Gastrocnemius medialis (tissue), 4 donors: ENCODE data around the gene KRT36. TPM values are rescaled to one million over a fixed set of nuclear protein-coding genes. Genes with fewer than 3 reads are reported as not detected.

Source experiments
- ATAC-seq, 2 donors: fragments of 150-250 bp; one replicate each; pipeline ENCODE4 v1.9.1; 2016
- DNase-seq, 2 donors: peaks; one replicate each; pipeline ENCODE4 v3.0.0-alpha.2; 2019
- H3K27ac ChIP-seq, 4 donors: fragments of 200-600 bp; sonication (generic); 1 replicate in 1 of 4; 2 replicates in 3 of 4; pipeline ENCODE4 v1.5.1; 2016 to 2018; ENCODE audit warnings: mild to moderate bottlenecking in 2 of 4, moderate library complexity in 1 of 4
- H3K27me3 ChIP-seq, 3 donors: fragments of 200-600 bp; sonication (generic) in 2 of 3; 1 replicate in 1 of 3; 2 replicates in 2 of 3; pipeline versions ENCODE4 v1.5.1 to v1.6.0; 2016 to 2019; ENCODE audit warnings: mild to moderate bottlenecking in 1 of 3, moderate library complexity in 1 of 3
- H3K36me3 ChIP-seq, 2 donors: fragments of 200-600 bp; sonication (generic) in 1 of 2; one replicate each; pipeline ENCODE4 v1.5.1; 2017 to 2018
- H3K4me1 ChIP-seq, 2 donors: fragments of 200-600 bp; sonication (generic) in 1 of 2; one replicate each; pipeline ENCODE4 v1.5.1; 2016 to 2017; ENCODE audit warnings: mild to moderate bottlenecking in 2 of 2
- H3K4me3 ChIP-seq, 4 donors: fragments of 200-600 bp; sonication (generic) in 3 of 4; 1 replicate in 1 of 4; 2 replicates in 3 of 4; pipeline ENCODE4 v1.5.1; 2016 to 2019; ENCODE audit warnings: mild to moderate bottlenecking in 2 of 4
- H3K9me3 ChIP-seq, 3 donors: fragments of 200-600 bp; sonication (generic) in 2 of 3; 1 replicate in 1 of 3; 2 replicates in 2 of 3; pipeline ENCODE4 v1.5.1; 2016 to 2019
- POLR2A ChIP-seq, 2 donors: fragments of 450-650 bp; IDR thresholded peaks; one replicate each; pipeline ENCODE4 v1.6.1; 2017; ENCODE audit warnings: antibody characterized with exemption in 2 of 2, mild to moderate bottlenecking in 2 of 2, moderate library complexity in 2 of 2
- in situ Hi-C, 4 donors: fragments of 200-750 bp; cut with MboI; loops; one replicate each; pipeline versions ENCODE4 v1.15.0 to v1.8.0; 2017; ENCODE audit warnings: low sequenced_read_pairs in 4 of 4
- intact Hi-C: fragments of 100-400 bp; cut with DNase I; formaldehyde crosslinking; loops from one replicate; pipeline ENCODE4 v1.15.1; 2023; ENCODE audit warnings: low total_unique reads
- total RNA-seq, 4 donors: library from RNA; depleted of rRNA; stranded (reverse); fragments of >200 nt; gene quantifications; one replicate each; pipeline versions ENCODE4 v1.1.0 to v1.2.3, GENCODE V29; 2016
- TF ChIP-seq, protein P1 (sequence below), 5 experiments: fragments of 450-650 bp in 3 of 5; fragments of 200-600 bp in 2 of 5; sonication (generic) in 2 of 5; IDR thresholded peaks in 4 of 5; conservative IDR thresholded peaks in 1 of 5; 1 replicate in 4 of 5; 2 replicates in 1 of 5; pipeline ENCODE4 v1.5.1; 2016 to 2019; ENCODE audit warnings: antibody characterized with exemption in 5 of 5, mild to moderate bottlenecking in 3 of 5, moderate library complexity in 3 of 5

Gene KRT36
- total RNA-seq, 4 donors from 2014 or later: not detected

DNA sequence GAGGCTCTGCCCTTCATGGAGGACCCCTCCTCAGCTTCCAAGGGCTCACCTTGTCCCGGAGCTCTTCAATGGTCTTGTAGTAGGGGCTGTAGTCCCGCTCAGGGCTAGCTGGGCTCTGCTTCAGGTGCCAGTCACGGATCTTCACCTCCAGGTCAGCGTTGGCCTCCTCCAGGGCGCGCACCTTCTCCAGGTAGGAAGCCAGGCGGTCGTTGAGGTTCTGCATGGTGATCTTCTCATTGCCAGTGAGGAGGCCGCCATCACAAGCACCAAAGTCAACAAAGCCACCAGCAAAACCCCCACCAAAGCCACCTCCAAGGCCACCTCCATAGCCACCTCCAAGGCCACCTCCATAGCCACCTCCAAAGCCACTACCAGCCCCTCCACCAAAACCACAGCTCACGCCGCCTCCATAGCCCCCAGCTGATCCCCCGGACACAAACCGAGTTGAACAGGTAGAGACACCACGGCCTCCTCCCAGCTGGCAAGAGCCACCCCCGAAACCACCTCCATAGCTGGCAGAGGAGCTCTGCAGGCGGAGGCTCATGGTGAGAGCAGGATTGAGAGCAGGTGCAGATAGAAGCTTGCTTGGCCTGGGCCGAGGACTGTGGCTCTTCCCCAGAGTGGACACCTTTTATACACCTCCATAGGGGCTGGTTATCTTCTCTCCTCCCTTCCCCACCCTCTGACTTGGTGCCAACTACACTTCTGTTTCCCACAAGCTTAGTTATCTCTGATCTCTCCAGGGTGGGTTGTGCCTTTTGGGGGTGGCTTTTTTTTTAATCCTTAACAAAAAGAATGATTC is 15.5 kb upstream of the KRT36 start, which contains the start of gene KRT13:
TSS of gene KRT13 (minus strand) at position 606 of the 802 bp plus-strand sequence. CDS start at position 544, 62 bp downstream.
- no peak for ATAC-seq
- intact Hi-C loops: no loop called here
- TF ChIP-seq, protein P1, sequence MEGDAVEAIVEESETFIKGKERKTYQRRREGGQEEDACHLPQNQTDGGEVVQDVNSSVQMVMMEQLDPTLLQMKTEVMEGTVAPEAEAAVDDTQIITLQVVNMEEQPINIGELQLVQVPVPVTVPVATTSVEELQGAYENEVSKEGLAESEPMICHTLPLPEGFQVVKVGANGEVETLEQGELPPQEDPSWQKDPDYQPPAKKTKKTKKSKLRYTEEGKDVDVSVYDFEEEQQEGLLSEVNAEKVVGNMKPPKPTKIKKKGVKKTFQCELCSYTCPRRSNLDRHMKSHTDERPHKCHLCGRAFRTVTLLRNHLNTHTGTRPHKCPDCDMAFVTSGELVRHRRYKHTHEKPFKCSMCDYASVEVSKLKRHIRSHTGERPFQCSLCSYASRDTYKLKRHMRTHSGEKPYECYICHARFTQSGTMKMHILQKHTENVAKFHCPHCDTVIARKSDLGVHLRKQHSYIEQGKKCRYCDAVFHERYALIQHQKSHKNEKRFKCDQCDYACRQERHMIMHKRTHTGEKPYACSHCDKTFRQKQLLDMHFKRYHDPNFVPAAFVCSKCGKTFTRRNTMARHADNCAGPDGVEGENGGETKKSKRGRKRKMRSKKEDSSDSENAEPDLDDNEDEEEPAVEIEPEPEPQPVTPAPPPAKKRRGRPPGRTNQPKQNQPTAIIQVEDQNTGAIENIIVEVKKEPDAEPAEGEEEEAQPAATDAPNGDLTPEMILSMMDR (IDR thresholded peaks at IDR 0.05 in 4 of 5, conservative IDR thresholded peaks at IDR 0.05 in 1 of 5): no peak
- no peak for TF ChIP-seq POLR2A (IDR thresholded peaks at IDR 0.05)
- no peaks in the 10 kb centered on the region for H3K4me1 ChIP-seq
- no peaks in the 10 kb centered on the region for H3K9me3 ChIP-seq
- in situ Hi-C loops: no loop called here
- no peaks in the 10 kb centered on the region for H3K36me3 ChIP-seq
- H3K27me3 ChIP-seq: no peaks in the 10 kb centered on the region
- no peak for DNase-seq
- no peak within 1 kb of the TSS for H3K27ac ChIP-seq
- H3K4me3 ChIP-seq: no peak within 1 kb of the TSS

DNA sequence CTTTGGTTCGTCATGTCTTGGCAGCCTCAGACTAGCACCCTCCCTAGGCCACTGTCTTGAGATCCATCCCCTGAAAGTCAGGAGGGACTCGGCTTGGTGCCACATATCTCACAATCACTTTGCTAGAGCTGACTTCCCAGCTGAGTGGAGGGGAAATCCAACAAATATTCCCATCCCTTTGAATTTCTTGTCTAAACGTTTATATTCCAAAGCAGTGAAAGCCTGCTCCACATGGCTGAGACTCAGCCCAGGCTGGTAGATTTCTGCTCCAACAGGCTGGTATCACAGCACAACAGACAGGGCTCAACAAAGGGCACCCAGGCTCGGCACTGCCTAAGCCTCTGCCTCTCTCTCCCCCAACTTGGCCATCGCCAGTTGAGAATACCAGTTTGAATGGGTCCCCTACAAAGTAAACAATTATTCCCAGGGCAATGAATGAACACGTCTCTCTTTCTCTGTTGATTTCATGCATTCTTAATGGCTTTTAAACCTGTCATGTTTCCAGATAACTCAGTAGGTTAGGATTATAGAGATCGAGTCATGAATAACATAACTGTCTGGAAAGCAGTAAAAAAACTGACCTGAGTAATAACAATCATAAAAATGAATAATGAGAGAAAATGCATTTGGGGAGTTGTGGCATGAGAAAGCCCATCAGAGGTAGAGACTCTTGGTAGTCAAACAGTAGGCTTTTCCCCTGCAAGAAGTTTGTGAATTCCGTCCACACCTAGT is 14.7 kb upstream of the KRT36 start:
- Histone ChIP-seq H3K27me3 (no peaks in the 10 kb centered on the region), H3K4me3 (no peak overlapping the region), H3K4me1 (no peaks in the 10 kb centered on the region), H3K27ac (no peak overlapping the region), H3K36me3 (no peaks in the 10 kb centered on the region), H3K9me3 (no peaks in the 10 kb centered on the region)
- intact Hi-C loops: no loop called here
- ATAC-seq (no peak), DNase-seq (no peak)
- in situ Hi-C loops: no loop called here
- TF ChIP-seq, protein P1 (IDR thresholded peaks at IDR 0.05 in 4 of 5, conservative IDR thresholded peaks at IDR 0.05 in 1 of 5): no peak

DNA sequence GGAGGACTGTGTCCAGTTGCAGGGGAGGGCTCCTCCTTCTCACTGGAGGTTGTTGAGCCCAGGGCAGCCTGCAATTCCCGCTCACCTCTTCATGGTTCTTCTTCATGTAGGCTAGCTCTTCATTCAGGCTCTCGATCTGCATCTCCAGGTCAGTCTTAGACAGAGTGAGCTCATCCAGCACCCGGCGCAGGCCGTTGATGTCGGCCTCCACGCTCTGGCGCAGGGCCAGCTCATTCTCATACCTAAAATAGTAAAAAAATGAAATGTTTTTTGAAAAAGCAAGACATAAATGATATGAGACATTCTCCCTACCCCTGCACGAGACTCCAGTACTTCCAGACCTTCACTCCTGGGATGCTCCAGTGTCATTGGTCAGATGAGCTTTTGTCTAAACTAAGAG is 13.5 kb upstream of the KRT36 start:
- no peaks in the 10 kb centered on the region for H3K27me3 ChIP-seq
- no peak for TF ChIP-seq POLR2A (IDR thresholded peaks at IDR 0.05)
- TF ChIP-seq, protein P1 (IDR thresholded peaks at IDR 0.05 in 4 of 5, conservative IDR thresholded peaks at IDR 0.05 in 1 of 5): no peak

DNA sequence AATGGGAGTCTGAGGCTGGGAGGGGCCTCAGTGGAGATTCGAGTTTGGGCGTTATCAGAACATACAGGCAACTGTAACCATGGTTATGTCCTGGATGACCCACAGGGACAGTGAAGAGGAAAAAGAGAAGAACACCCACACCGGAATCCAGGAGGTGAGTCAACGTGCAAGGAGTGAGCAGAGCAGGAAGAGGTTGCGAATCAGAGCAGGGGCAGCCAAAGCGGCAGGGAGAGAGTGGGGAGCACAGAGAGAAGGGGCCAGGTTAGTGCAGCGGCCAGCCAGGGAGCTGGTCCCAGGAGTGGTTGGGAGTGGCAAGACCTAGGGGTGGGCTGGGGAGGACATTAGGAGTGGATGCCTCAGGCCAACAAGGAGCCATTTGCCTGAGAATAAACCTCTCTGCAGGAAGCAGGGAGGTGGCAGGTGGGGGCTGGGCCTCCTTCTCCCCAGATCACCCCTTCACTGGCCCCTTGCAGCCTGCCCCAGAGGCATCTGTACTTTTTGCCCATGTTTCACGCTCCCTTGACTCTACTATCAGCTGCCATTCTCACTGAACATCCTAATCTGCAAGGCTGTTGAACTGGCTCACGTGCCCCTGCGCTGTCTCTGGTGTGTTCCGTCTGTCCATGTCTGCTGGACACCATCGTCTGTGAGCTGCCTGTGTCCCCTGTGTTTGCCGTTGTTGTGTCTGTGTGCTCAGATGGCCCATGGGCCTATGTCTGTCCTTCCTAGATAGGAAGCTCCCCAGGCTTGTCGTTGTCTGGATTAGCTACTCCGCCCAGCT is 10.6 kb upstream of the KRT36 start:
- Histone ChIP-seq H3K27ac (no peak overlapping the region), H3K9me3 (no peaks in the 10 kb centered on the region), H3K36me3 (no peaks in the 10 kb centered on the region), H3K4me3 (no peak overlapping the region), H3K27me3 (no peaks in the 10 kb centered on the region), H3K4me1 (no peaks in the 10 kb centered on the region)
- TF ChIP-seq, protein P1 (IDR thresholded peaks at IDR 0.05 in 4 of 5, conservative IDR thresholded peaks at IDR 0.05 in 1 of 5): no peak
- no peak for TF ChIP-seq POLR2A (IDR thresholded peaks at IDR 0.05)
- intact Hi-C loops: no loop called here
- ATAC-seq (no peak), DNase-seq (no peak)
- in situ Hi-C loops: no loop called here

More for the DNA sequence above, 13.5 kb upstream of the KRT36 start:
- Histone ChIP-seq H3K4me1 (no peaks in the 10 kb centered on the region), H3K27ac (no peak overlapping the region), H3K9me3 (no peaks in the 10 kb centered on the region), H3K36me3 (no peaks in the 10 kb centered on the region), H3K4me3 (no peak overlapping the region)
- ATAC-seq (no peak), DNase-seq (no peak)
- intact Hi-C loops: no loop called here
- in situ Hi-C loops: no loop called here
